ENCODE results near the gene EPB41L1. TPM values are rescaled to one million over a fixed set of nuclear protein-coding genes. Genes with fewer than 3 reads are reported as not detected.

The EPB41L1 gene
- total RNA-seq, 1 donor from 2014 or later: 54.8 TPM

DNA sequence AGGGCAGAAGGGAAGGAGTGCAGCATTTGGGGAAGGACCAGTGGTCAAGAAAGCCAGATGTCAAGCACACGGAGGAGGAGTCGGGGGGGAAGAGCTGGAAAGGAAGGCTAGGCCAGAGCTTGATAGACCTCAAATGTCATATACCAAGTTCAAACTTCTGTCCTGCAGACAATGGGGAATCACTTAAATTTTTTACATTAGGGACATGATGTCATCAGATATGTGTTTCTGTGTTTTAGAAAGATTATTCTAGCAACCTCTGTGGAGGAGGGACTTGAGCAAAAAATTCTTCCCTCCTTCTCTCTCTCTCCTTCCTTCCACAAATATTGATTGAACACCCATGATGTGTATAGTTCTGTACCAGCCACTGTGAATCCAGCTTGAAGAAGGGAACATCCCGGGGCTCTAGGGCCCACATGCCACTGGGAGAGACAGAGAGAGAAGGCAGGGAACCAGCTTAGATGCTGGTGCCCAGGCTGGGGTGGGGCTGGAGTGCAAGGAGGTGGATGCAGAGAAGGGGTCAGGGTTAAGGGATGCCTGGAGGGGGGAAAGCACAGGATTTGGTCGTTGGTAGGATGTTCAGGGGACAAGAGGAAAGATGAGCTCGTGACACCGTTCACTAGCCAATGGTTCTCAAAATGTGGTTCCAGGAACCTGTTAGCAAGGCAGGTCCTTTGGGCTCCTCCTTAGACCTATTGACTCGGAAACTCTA is 61.9 kb downstream of the EPB41L1 start:
- H3K36me3 ChIP-seq: peaks cover 0 to 23% of the 10 kb centered on the region in 2 donors
- TF ChIP-seq POLR2AphosphoS5 (IDR thresholded peaks at IDR 0.05; ENCODE audit: insufficient read depth in 1 of 2, low read depth in 1 of 2) (no peak), POLR2A (IDR thresholded peaks at IDR 0.05) (no peak)
- TF ChIP-seq, protein P1, sequence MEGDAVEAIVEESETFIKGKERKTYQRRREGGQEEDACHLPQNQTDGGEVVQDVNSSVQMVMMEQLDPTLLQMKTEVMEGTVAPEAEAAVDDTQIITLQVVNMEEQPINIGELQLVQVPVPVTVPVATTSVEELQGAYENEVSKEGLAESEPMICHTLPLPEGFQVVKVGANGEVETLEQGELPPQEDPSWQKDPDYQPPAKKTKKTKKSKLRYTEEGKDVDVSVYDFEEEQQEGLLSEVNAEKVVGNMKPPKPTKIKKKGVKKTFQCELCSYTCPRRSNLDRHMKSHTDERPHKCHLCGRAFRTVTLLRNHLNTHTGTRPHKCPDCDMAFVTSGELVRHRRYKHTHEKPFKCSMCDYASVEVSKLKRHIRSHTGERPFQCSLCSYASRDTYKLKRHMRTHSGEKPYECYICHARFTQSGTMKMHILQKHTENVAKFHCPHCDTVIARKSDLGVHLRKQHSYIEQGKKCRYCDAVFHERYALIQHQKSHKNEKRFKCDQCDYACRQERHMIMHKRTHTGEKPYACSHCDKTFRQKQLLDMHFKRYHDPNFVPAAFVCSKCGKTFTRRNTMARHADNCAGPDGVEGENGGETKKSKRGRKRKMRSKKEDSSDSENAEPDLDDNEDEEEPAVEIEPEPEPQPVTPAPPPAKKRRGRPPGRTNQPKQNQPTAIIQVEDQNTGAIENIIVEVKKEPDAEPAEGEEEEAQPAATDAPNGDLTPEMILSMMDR (IDR thresholded peaks at IDR 0.05): no peak
- H3K9me3 ChIP-seq: no peaks in the 10 kb centered on the region
- H3K27me3 ChIP-seq: no peaks in the 10 kb centered on the region
- no peak overlapping the region for H3K4me3 ChIP-seq
- H3K27ac ChIP-seq: no peak overlapping the region
- H3K4me1 ChIP-seq: no peaks in the 10 kb centered on the region
- DNase-seq (ENCODE audit: extremely low spot score in 2 of 2): no peak
- intact Hi-C loops (cut with DNase I): no loop called here

DNA sequence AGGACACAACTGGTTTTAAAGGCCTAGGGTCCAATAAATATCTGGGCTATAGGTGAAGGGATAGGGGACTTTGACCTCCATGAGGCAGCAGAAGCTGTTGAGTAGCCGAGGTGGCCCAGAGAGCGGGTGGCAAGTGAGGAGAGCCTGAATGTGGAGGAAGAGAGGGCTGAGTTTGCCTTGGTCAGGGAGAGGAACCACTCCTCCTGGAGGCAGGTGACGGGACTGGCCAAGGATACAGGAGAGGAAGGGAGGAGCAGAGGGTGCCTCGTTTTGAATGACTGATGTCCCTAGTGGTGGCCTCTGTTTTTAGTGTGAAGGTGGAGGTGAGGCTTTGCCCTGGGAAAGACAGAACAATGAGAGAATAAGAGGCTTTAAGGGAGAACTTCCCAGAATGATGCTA is 62.7 kb downstream of the EPB41L1 start:
- no peak for DNase-seq (ENCODE audit: extremely low spot score in 2 of 2)
- Histone ChIP-seq H3K27ac (no peak overlapping the region), H3K36me3 (peaks cover 0 to 22% of the 10 kb centered on the region in 2 donors), H3K4me1 (no peaks in the 10 kb centered on the region), H3K4me3 (no peak overlapping the region), H3K27me3 (no peaks in the 10 kb centered on the region), H3K9me3 (no peaks in the 10 kb centered on the region)
- TF ChIP-seq, protein P1 (IDR thresholded peaks at IDR 0.05): no peak
- TF ChIP-seq POLR2AphosphoS5 (IDR thresholded peaks at IDR 0.05; ENCODE audit: insufficient read depth in 1 of 2, low read depth in 1 of 2) (no peak), POLR2A (IDR thresholded peaks at IDR 0.05) (no peak)
- intact Hi-C loops (cut with DNase I): no loop called here

DNA sequence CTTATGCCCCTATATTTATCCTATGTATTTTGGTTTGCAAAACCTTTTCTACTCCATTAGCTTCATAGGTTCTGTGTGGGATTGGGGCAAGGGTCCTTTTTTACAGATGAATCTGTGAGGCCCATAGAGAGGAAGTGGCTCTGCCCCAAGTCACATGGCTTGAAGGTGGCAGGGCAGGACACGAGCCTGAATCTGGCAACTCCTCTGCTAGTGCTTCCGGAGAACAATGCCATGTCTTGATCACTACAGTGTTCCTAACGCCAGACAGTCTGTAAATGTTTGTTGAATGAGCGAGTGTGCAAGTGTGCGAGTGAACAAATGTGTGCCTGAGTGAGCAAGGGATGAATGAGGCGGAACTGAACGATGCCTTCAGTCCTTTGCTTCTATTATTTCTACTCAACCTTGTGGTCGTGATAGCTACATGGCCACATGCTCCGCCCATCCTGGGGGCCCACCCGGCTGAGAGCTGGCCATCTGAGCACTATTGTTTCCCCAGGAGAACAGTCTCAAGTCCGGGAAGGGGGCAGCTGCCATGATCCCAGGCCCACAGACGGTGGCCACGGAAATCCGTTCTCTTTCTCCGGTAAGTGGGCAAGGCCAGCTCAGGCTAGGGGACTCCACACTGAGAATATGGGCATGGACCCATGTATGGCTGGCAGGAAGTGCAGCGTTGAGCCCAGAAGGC is 64.0 kb downstream of the EPB41L1 start:
- Histone ChIP-seq H3K4me3 (no peak overlapping the region), H3K36me3 (peaks cover 0 to 20% of the 10 kb centered on the region in 2 donors), H3K27ac (no peak overlapping the region), H3K9me3 (no peaks in the 10 kb centered on the region), H3K4me1 (no peaks in the 10 kb centered on the region), H3K27me3 (no peaks in the 10 kb centered on the region)
- intact Hi-C loops (cut with DNase I): no loop called here
- no peak for DNase-seq (ENCODE audit: extremely low spot score in 2 of 2)
- TF ChIP-seq POLR2AphosphoS5 (IDR thresholded peaks at IDR 0.05; ENCODE audit: insufficient read depth in 1 of 2, low read depth in 1 of 2) (no peak), POLR2A (IDR thresholded peaks at IDR 0.05) (no peak)
- TF ChIP-seq, protein P1 (IDR thresholded peaks at IDR 0.05): no peak

DNA sequence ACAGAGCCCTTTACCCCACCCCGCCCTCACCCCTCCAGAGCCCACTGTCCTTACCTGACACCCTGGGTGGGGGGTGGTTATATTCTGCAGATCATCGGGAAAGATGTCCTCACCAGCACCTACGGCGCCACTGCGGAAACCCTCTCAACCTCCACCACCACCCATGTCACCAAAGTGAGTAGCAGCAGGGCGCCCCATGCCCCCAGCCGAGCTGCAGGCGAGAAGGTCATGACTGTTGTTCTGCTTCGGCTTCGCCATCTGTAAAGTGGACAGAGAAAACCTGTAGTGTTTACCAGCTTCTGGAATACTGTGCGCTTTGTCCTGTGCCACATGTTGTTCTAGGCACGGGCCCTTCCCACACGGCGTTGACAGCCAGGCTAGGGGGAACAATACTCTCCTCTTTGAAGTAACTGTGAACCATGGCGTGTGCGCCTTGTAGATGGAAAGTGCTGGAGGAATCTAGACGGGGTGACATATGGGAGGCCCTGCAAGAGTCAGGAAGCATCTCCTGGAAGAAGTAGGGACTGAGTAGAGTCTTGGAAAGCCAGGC is 65.2 kb downstream of the EPB41L1 start:
- intact Hi-C loops (cut with DNase I): no loop called here
- DNase-seq (ENCODE audit: extremely low spot score in 2 of 2): no peak
- H3K36me3 ChIP-seq: peaks cover 0 to 15% of the 10 kb centered on the region in 2 donors

More for the DNA sequence above, 65.2 kb downstream of the EPB41L1 start:
- no peaks in the 10 kb centered on the region for H3K9me3 ChIP-seq
- H3K27ac ChIP-seq: no peak overlapping the region
- no peaks in the 10 kb centered on the region for H3K4me1 ChIP-seq
- TF ChIP-seq POLR2AphosphoS5 (IDR thresholded peaks at IDR 0.05; ENCODE audit: insufficient read depth in 1 of 2, low read depth in 1 of 2) (no peak), POLR2A (IDR thresholded peaks at IDR 0.05) (no peak)
- TF ChIP-seq, protein P1 (IDR thresholded peaks at IDR 0.05): no peak
- H3K4me3 ChIP-seq: no peak overlapping the region
- no peaks in the 10 kb centered on the region for H3K27me3 ChIP-seq

All from vagina (tissue), 2 donors.